NB4 (cell line): Measurements from ENCODE around the gene GSK3B.

ENCODE experiments used
- DNase-seq: peaks from one replicate; pipeline ENCODE4 v3.0.0; 2010; ENCODE audit warnings: low read depth
- H3K4me3 ChIP-seq: one replicate; pipeline ENCODE4 v1.5.1; 2011; ENCODE audit warnings: mild to moderate bottlenecking, low read depth, low read length, moderate library complexity
- MYC ChIP-seq: IDR thresholded peaks from 2 replicates; pipeline ENCODE4 v1.6.1; 2011; ENCODE audit warnings: low read depth, low read length
- POLR2A ChIP-seq: IDR thresholded peaks from 2 replicates; pipeline ENCODE4 v1.6.1; 2011; ENCODE audit warnings: mild to moderate bottlenecking; ENCODE audit not compliant: insufficient read length; ENCODE audit errors: extremely low read depth
- TF ChIP-seq, protein P1 (sequence below): IDR thresholded peaks from 2 replicates; pipeline ENCODE4 v1.6.1; 2011; ENCODE audit warnings: low read depth, low read length
- TF ChIP-seq, protein P2 (sequence below): IDR thresholded peaks from one replicate; pipeline ENCODE4 v1.5.1; 2012; ENCODE audit warnings: low read depth, low read length

The GSK3B gene

DNA sequence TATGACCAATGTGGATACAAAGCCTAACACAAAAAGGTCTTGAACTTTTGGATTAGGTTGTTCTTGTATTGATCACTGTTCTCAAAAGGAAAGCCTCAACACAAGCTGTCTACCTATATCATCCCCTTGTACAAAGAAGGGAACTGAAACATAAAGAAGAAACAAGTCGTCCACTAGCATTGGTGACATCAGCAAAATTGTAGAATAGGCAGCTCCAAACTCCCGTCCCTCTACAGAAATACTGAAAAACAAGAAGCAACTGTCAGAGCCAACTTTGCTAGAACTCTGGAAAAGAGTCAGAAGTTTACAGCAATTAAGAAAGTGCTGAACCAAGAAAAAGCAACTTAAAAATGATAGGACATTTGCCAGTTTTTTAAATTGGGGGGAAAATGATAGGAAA lies 319.8 kb downstream of the GSK3B start:
- no peak for DNase-seq
- TF ChIP-seq POLR2A (no peak), MYC (no peak)
- TF ChIP-seq, protein P1, sequence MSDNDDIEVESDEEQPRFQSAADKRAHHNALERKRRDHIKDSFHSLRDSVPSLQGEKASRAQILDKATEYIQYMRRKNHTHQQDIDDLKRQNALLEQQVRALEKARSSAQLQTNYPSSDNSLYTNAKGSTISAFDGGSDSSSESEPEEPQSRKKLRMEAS, result no peak
- TF ChIP-seq, protein P2, sequence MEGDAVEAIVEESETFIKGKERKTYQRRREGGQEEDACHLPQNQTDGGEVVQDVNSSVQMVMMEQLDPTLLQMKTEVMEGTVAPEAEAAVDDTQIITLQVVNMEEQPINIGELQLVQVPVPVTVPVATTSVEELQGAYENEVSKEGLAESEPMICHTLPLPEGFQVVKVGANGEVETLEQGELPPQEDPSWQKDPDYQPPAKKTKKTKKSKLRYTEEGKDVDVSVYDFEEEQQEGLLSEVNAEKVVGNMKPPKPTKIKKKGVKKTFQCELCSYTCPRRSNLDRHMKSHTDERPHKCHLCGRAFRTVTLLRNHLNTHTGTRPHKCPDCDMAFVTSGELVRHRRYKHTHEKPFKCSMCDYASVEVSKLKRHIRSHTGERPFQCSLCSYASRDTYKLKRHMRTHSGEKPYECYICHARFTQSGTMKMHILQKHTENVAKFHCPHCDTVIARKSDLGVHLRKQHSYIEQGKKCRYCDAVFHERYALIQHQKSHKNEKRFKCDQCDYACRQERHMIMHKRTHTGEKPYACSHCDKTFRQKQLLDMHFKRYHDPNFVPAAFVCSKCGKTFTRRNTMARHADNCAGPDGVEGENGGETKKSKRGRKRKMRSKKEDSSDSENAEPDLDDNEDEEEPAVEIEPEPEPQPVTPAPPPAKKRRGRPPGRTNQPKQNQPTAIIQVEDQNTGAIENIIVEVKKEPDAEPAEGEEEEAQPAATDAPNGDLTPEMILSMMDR, result no peak
- no peak overlapping the region for H3K4me3 ChIP-seq
